ENCODE data around the gene UGT1A10.

- TF ChIP-seq, protein P1, sequence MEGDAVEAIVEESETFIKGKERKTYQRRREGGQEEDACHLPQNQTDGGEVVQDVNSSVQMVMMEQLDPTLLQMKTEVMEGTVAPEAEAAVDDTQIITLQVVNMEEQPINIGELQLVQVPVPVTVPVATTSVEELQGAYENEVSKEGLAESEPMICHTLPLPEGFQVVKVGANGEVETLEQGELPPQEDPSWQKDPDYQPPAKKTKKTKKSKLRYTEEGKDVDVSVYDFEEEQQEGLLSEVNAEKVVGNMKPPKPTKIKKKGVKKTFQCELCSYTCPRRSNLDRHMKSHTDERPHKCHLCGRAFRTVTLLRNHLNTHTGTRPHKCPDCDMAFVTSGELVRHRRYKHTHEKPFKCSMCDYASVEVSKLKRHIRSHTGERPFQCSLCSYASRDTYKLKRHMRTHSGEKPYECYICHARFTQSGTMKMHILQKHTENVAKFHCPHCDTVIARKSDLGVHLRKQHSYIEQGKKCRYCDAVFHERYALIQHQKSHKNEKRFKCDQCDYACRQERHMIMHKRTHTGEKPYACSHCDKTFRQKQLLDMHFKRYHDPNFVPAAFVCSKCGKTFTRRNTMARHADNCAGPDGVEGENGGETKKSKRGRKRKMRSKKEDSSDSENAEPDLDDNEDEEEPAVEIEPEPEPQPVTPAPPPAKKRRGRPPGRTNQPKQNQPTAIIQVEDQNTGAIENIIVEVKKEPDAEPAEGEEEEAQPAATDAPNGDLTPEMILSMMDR (IDR thresholded peaks at IDR 0.05; ENCODE audit: borderline replicate concordance, extremely low read depth, low read length, poor library complexity, severe bottlenecking) = no peak
- TF ChIP-seq EZH2 (IDR thresholded peaks at IDR 0.05; ENCODE audit: borderline replicate concordance, low read depth, low read length, severe bottlenecking) = no peak
Measured at GRCh38 chr2:233816334-233816733, 180.1 kb downstream of the UGT1A10 start.
